DMS114 treated with DMSO at 0.1 percent for 48 hours (cell line): Measurements from ENCODE around the gene DEPDC5.
"Not testable (repeated sequence)": the region's sequence is repeated elsewhere in the genome, so short reads cannot be mapped to it uniquely, and the experiment has no call there.

ENCODE experiments used
- DNase-seq: peaks from one replicate; lab custom pipeline; 2025; ENCODE audit not compliant: unreplicated experiment; lab: John Stamatoyannopoulos, UW

Gene DEPDC5

DNA sequence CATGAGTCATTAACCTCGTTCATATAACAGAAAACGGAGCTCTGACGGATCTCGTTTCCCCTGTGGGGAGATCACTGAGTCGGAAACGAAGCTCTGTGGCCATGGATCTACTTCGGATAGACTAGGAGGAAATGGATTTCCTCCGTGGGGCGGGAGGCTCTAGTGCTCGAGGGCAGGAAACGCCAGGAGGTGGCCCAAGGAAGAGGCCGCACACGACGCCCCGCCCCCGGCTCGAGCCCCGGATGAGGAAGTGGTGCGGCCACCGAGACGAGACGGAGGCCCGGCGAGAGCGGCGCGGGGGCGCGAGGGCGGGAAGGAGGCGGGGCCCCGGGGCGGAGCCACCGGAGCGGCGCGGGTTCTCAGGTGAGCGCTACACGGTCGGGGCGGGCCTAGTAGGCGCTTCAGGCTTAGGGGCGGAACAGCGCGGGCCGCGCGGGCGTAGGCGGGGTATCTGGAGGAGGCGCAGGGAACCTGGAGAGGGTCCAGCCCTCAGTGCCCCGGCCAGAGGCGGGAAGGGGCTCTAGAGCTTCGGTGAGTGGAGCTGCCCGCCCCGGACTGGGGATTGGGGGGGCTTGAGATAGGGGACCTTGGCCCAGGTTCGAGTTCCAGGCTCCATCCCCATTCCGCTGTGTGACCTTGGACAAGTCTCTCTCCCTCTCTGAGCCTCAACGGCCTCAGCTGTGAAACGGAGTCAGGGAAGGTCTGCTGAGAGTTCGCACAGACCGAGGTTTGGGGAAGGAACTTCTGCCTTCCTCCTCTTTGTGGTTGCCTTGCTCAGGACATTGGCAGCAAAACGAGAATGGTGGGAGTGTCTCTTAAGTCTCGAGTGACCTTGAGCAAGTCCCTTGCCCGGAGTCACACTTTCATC lies at the start of gene DEPDC5:
TSS of gene DEPDC5 (plus strand) at position 386 of the 868 bp plus-strand sequence. CDS start 903 bp downstream, outside the sequence.
- peak; percentile 81 for DNase-seq

DNA sequence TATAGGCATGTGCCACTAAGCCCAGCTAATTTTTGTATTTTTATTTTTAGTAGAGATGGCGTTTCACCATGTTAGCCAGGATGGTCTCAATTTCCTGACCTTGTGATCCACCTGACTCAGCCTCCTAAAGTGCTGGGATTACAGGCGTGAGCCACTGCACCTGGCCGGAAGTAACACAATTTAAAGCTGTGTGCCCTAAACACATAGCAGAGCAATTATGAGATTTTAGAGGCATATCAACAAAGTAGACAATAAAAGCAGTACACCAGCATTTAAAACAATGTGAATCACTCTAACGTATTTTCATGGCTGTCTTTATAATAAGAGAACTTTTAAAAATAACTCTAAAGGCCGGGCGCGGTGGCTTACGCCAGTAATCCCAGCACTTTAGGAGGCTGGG lies 46.3 kb upstream of the DEPDC5 start:
- no peak for DNase-seq

DNA sequence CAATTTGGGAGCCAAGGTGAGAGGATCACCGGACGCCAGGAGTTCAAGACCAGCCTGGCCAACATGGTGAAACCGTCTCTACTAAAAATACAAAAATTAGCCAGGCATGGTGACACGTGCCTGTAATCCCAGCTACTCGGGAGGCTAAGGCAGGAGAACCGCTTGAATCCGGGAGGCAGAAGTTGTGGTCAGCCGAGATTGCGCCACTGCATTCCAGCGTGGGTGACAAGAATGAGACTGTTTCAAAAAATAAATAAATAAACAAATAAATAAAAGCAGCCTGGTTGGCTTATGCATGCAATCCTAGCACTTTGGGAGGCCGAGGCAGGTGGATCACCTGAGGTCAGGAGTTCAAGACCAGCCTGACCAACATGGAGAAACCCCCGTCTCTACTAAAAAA lies 42.6 kb upstream of the DEPDC5 start:
- DNase-seq, result not testable (repeated sequence)

GRCh38 chr22:31715147-31715778 lies 38.6 kb upstream of the DEPDC5 start:
- no peak for DNase-seq

- DNase-seq, result no peak
Observed at GRCh38 chr22:31719850-31720471, 33.9 kb upstream of the DEPDC5 start.

DNA sequence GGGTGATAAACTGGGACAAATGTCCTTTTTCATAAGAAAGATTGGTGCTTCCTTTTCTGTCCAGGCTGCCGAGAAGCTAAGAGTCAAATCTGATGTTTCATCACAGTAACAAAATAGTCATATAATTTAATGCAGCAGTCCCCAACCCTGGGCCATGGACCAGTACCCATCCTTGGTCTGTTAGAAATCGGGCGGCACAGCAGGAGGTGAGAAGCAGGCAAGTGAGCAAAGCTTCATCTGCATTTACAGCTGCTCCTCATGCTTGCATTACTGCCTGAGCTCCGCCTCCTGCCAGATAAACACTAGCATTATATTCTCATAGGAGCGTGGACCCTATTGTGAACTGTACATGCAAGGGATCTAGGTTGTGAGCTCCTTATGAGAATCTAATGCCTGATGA lies 30.1 kb upstream of the DEPDC5 start:
- no peak for DNase-seq

DNA sequence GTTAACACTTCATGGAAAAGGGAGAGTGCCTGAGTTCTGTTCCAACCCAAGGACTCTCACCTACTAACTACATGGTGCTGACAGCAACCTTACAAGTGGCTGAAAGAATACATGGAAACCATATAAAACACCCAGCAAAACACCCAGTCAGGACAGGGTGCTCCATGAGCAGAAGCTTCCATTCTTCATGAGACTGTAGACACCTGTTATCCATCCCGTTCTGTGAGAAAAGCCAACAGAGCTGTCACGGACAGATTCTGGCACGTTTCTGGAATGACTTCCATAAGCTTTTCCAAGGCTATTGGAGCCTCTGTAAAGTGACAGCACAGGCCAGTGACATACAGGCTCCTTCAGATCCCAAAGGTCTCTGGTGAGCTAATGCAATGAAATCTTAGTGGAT lies 27.1 kb upstream of the DEPDC5 start:
- no peak for DNase-seq

- no peak for DNase-seq
Observed at GRCh38 chr22:31728857-31729256, 25.0 kb upstream of the DEPDC5 start.

DNA sequence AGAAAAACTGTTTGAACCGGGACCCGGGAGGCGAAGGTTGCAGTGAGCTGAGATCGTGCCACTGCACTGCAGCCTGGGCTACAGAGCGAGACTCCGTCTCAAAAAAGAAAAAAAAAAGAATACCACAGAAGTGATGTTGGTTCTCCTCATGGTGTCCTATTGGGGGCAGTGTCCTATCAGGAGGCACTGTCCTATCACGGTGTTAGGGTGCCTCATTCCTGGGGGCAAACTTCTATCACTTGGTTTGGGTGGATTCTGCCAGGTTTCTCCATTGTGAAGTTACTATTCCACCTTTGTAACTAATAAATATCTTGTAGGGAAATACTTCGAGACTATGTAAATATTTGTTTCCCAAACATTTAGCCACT lies 23.5 kb upstream of the DEPDC5 start:
- no peak for DNase-seq

GRCh38 chr22:31732089-31732829 lies 21.6 kb upstream of the DEPDC5 start:
- DNase-seq, result no peak

DNA sequence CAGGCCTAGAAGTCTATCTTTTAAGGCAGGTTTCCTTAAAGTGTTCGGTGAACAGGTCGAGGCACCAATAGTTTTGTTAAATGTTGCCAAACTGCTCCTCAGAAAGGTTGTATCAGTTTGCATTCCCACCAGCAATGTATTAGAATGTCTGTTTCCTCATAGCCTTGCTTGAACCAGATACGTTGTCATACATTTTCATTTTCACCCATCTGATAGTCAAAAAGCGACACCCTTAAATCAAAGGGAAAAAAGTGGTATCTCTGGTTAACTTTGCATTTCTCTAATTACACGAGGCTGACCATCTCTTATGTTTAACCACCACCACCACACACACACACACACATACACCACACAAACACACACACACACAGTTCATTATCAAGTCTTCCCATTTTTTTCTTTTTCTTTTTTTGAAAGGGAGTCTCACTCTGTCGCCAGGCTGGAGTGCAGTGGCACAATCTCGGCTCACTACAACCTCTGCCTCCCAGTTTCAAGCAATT lies 20.2 kb upstream of the DEPDC5 start:
- DNase-seq, result no peak

DNA sequence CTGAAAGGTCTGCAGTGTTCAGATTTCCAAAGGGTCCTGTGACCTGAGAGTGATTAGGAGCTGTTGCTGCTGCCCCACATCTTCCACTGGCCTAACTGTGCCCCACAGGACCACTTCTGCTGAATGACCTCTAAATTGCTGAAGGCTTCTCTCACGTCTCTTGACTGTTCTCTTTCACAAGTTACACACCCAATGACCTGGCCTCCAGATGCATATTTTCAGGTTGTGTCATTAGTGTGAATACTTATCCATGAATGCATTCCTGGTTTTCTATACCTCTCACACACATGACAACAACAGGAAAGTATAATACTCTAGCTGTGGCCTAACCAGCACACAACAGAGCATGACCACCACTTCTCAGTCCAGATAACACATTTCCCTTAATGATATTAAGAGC lies 19.3 kb upstream of the DEPDC5 start:
- DNase-seq, result no peak

GRCh38 chr22:31736458-31736857 lies 17.4 kb upstream of the DEPDC5 start:
- no peak for DNase-seq

DNA sequence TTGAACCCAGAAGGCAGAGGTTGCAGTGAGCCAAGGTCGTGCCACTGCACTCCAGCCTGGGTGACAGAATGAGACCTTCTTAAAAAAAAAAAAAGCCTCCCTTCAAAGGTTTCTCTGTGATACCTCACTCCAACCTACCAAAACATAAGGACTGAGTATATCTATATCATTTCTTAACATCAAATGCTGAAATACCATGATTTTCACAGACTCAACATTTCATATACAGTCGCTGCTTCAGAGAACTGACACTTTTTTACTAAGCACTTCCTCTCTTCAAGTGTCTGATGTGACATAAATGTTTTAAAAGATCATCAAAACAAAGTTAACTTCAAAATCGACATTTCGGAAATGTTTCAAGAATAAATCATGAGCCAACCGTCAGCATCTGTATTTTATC lies 15.9 kb upstream of the DEPDC5 start:
- no peak for DNase-seq

DNA sequence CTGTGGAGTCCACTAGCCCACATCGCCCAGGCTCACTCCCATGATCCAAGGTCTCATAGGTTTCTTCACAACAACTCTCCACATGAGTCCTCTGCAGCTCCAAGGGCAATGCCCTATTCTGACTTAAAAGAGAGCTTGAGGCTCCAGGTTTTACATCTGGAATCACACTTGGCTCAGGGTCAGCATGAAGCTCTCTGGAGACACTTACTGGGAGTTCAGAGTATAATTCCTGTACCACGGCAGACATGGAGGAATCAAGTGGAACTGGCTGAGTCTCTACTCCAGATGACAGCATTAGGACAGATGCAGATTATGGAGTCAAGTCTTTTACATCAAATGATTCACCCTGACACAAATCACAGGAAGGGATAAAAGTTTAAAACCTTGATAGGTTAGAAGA lies 15.3 kb upstream of the DEPDC5 start:
- no peak for DNase-seq

DNA sequence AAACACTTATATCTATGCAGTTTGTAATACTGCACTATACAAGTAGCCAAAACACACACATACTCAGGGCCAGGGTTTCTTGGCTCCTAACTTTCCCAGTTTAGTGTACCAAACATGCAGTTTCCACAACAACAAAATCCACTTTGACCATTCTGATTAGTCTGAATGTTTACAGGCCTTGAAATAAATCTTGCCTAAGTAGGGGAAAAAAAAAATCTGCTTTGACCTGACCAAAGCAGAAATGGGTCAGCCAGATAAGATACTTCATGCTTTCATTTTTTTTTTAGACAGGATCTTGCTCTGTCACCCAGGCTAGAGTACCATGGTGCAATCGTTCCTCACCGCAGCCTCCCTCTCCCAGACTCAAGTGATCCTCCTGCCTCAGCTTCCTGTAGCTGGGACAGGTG lies 14.0 kb upstream of the DEPDC5 start:
- DNase-seq, result no peak

DNA sequence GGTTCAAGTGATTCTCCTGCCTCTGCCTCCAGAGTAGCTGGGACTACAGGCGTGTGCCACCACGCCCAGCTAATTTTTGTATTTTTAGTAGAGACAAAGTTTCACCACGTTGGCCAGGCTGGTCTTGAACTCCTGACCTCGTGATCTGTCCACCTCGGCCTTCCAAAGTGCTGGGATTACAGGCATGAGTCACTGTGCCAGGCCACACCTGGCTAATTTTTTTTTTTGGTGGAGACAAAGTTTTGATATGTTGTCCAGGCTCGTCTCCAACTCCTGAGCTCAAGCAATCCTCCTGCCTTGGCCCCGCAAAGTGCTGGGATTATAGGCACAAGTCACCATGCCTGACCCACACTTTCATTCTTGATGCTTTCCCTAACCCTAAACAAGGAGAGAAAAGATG lies 13.5 kb upstream of the DEPDC5 start:
- DNase-seq, result not testable (repeated sequence)

DNA sequence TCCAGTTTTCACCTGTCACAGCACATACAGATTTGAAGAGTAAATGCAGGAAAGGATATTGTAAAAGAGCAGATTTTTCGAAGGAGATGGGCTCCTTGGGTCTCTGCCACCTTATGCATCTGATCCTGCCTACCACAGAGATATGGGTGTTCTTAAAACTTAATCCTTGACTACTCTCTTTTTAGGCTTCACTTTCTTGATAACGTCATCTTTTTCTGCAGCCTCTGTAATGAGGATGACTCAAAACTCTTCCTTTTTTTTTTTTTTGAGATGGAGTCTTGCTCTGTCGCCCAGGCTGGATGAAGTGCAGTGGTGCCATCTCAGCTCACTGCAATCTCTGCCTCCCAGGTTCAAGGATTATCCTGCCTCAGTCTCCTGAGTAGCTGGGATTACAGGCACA lies 11.7 kb upstream of the DEPDC5 start:
- no peak for DNase-seq

- no peak for DNase-seq
Observed at GRCh38 chr22:31742682-31743081, 11.1 kb upstream of the DEPDC5 start.

- DNase-seq, result no peak
Observed at GRCh38 chr22:31743871-31744270, 9.9 kb upstream of the DEPDC5 start.

- DNase-seq, result no peak
Observed at GRCh38 chr22:31747441-31747840, 6.4 kb upstream of the DEPDC5 start.
